H1 (cell line): ENCODE measurements around the gene AIF1L.

Experiments used
- BRCA1 ChIP-seq: IDR thresholded peaks from 2 replicates; pipeline ENCODE4 v1.6.1; 2012; ENCODE audit warnings: low read depth, low read length, improper control_type of control experiment
- CEBPB ChIP-seq: IDR thresholded peaks from 2 replicates; pipeline ENCODE4 v1.6.1; 2012; ENCODE audit warnings: low read depth, low read length
- CHD2 ChIP-seq: IDR thresholded peaks from 2 replicates; pipeline ENCODE4 v1.6.1; 2012; ENCODE audit warnings: low read length, improper control_type of control experiment
- EZH2 ChIP-seq: fragments of 200-600 bp; sonication (generic); IDR thresholded peaks from 2 replicates; pipeline ENCODE4 v1.7.1; 2012; ENCODE audit warnings: low read depth, mild to moderate bottlenecking, moderate library complexity, low read length, inconsistent platforms; ENCODE audit not compliant: severe bottlenecking
- HDAC2 ChIP-seq, 2 experiments: fragments of 300-600 bp in 1 of 2; sonication (generic) in 1 of 2; IDR thresholded peaks; 2 replicates each; pipeline ENCODE4 v1.6.1; 2011 to 2012; ENCODE audit warnings: low read depth in 2 of 2, low read length in 2 of 2, mild to moderate bottlenecking in 2 of 2, moderate library complexity in 2 of 2, borderline replicate concordance in 1 of 2, inconsistent platforms in 1 of 2
- KDM5A ChIP-seq: fragments of 200-600 bp; IDR thresholded peaks from 2 replicates; pipeline ENCODE4 v1.7.1; 2012; ENCODE audit warnings: mild to moderate bottlenecking, low read length, inconsistent platforms, mixed read lengths
- POLR2A ChIP-seq, 2 experiments: IDR thresholded peaks; 1 replicate in 1 of 2; 2 replicates in 1 of 2; pipeline ENCODE4 v1.6.1; 2011; ENCODE audit warnings: low read depth in 2 of 2, low read length in 2 of 2, mild to moderate bottlenecking in 2 of 2; ENCODE audit errors: control extremely low read depth in 1 of 2
- POLR2AphosphoS5 ChIP-seq: IDR thresholded peaks from 2 replicates; pipeline ENCODE4 v1.6.1; 2011; ENCODE audit warnings: low read depth, low read length
- POU5F1 ChIP-seq: IDR thresholded peaks from 2 replicates; pipeline ENCODE4 v1.6.1; 2011; ENCODE audit warnings: low read depth, mild to moderate bottlenecking, low read length, moderate library complexity
- SIX5 ChIP-seq: IDR thresholded peaks from 2 replicates; pipeline ENCODE4 v1.6.1; 2011; ENCODE audit warnings: mild to moderate bottlenecking, low read depth, low read length
- SP2 ChIP-seq: IDR thresholded peaks from 2 replicates; pipeline ENCODE4 v1.6.1; 2012; ENCODE audit warnings: mild to moderate bottlenecking, low read length, inconsistent platforms
- TAF1 ChIP-seq: IDR thresholded peaks from 2 replicates; pipeline ENCODE4 v1.6.1; 2011; ENCODE audit warnings: mild to moderate bottlenecking, low read depth, low read length
- TF ChIP-seq, protein P1 (sequence below), 3 experiments: IDR thresholded peaks; 1 replicate in 2 of 3; 2 replicates in 1 of 3; pipeline versions ENCODE4 v1.5.1 to v1.6.1; 2011; ENCODE audit warnings: low read length in 3 of 3, mild to moderate bottlenecking in 3 of 3, inconsistent platforms in 2 of 3, low read depth in 1 of 3, moderate library complexity in 1 of 3; ENCODE audit not compliant: insufficient read depth in 1 of 3; ENCODE audit errors: control extremely low read depth in 1 of 3
- TF ChIP-seq, protein P2 (sequence below): IDR thresholded peaks from 2 replicates; pipeline ENCODE4 v1.6.1; 2012; ENCODE audit warnings: inconsistent platforms

DNA sequence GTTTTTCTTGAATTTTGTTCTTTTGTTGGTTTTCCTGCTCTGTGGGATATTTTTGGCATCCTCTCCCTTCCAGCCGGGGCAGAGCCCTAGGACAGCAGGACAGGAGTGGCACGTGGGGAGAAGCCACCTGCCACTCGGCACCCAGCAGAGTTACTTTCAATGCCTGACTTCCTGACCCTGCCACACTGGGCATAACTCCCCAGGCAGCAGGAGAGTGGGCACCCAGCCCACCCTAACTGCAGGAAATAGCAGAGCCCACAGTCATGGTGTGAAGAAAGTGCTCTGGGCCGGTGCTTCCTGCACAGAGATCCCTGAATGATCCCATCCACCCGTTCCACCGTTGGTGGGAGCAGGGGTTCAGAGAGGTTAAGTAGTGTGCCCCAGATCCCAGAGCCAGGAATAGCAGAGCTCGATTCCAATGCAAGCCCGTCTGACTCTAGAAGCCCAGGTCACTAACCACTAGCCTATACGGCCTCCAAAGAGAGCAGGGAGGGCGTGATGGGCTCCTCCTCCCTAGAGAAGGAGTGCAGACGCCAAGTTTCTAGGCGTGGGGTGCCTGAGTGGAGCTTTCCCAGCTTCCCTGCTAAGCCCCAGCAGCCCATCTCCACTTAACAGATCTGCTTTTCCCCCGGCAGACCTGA, 20.9 kb downstream of the AIF1L start:
- TF ChIP-seq POLR2AphosphoS5 (no peak), CEBPB (no peak), POLR2A (IDR thresholded peaks at IDR 0.05; ENCODE audit: control extremely low read depth in 1 of 2, low read depth in 2 of 2, low read length in 2 of 2) (no peak), POU5F1 (no peak), EZH2 (no peak), SP2 (no peak), BRCA1 (no peak), CHD2 (no peak), TAF1 (no peak), KDM5A (no peak), HDAC2 (IDR thresholded peaks at IDR 0.05; ENCODE audit: borderline replicate concordance in 1 of 2, low read depth in 2 of 2, low read length in 2 of 2) (no peak), SIX5 (no peak)
- TF ChIP-seq, protein P1, sequence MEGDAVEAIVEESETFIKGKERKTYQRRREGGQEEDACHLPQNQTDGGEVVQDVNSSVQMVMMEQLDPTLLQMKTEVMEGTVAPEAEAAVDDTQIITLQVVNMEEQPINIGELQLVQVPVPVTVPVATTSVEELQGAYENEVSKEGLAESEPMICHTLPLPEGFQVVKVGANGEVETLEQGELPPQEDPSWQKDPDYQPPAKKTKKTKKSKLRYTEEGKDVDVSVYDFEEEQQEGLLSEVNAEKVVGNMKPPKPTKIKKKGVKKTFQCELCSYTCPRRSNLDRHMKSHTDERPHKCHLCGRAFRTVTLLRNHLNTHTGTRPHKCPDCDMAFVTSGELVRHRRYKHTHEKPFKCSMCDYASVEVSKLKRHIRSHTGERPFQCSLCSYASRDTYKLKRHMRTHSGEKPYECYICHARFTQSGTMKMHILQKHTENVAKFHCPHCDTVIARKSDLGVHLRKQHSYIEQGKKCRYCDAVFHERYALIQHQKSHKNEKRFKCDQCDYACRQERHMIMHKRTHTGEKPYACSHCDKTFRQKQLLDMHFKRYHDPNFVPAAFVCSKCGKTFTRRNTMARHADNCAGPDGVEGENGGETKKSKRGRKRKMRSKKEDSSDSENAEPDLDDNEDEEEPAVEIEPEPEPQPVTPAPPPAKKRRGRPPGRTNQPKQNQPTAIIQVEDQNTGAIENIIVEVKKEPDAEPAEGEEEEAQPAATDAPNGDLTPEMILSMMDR (IDR thresholded peaks at IDR 0.05; ENCODE audit: control extremely low read depth in 1 of 3, insufficient read depth in 1 of 3, low read depth in 1 of 3, low read length in 3 of 3), result no peak
- TF ChIP-seq, protein P2, sequence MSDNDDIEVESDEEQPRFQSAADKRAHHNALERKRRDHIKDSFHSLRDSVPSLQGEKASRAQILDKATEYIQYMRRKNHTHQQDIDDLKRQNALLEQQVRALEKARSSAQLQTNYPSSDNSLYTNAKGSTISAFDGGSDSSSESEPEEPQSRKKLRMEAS, result no peak
